ENCODE data around the gene ZNF283.
A peak's percentile ranks its signal among the peaks of the same experiment; 100 is the strongest.

DNA sequence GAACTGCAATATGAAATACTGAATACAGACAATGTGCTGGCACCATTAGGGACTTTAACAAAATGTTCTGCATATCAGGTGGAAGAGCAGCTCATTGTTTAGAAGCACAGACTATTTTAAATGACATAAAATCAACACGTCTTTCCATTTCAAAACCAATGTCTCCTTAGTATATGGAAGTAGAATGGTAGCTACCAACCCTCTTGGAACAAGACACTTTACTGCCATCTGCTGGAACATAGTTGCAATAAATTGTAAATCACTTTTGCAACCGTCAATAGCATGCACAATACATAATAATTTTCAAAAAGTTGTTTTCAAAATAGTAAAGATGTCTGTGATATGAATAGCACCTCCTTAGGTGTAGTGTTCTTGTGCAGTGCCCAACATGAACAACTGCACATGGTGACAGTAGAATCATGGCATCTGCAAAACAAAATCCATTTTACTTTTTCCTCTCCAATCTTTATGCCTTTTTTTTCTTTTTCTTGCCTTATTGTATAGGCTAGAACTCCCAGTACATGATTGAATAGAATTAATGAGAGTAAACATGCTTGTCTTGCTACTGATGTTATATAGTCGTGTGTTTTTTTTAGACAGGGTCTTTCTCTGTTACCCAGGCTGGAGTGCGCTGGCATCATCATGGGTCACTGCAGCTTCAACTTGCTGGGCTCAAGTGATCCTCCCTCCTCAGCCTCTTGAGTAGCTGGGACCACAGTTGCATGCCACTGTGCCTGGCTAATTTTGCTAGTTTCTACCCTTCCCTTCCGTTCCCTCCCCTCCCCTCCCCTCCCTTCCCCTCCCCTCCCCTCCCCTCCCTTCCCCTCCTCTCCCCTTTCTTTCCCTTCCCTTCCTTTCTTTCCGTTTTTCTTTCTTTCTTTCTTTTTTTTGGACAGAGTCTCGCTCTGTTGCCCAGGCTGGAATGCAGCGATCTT lies 17.1 kb upstream of the ZNF283 start:
- TF ChIP-seq, protein P1, sequence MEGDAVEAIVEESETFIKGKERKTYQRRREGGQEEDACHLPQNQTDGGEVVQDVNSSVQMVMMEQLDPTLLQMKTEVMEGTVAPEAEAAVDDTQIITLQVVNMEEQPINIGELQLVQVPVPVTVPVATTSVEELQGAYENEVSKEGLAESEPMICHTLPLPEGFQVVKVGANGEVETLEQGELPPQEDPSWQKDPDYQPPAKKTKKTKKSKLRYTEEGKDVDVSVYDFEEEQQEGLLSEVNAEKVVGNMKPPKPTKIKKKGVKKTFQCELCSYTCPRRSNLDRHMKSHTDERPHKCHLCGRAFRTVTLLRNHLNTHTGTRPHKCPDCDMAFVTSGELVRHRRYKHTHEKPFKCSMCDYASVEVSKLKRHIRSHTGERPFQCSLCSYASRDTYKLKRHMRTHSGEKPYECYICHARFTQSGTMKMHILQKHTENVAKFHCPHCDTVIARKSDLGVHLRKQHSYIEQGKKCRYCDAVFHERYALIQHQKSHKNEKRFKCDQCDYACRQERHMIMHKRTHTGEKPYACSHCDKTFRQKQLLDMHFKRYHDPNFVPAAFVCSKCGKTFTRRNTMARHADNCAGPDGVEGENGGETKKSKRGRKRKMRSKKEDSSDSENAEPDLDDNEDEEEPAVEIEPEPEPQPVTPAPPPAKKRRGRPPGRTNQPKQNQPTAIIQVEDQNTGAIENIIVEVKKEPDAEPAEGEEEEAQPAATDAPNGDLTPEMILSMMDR (IDR thresholded peaks at IDR 0.05), result peak in 1 of 3 experiments; percentile 27
- TF ChIP-seq POLR2A (IDR thresholded peaks at IDR 0.05) (no peak), POLR2AphosphoS5 (IDR thresholded peaks at IDR 0.05; ENCODE audit: insufficient read depth in 1 of 2, low read depth in 1 of 2) (peak in 1 of 2 donors; percentile 49)
